ENCODE results near the gene BRSK1.

DNA sequence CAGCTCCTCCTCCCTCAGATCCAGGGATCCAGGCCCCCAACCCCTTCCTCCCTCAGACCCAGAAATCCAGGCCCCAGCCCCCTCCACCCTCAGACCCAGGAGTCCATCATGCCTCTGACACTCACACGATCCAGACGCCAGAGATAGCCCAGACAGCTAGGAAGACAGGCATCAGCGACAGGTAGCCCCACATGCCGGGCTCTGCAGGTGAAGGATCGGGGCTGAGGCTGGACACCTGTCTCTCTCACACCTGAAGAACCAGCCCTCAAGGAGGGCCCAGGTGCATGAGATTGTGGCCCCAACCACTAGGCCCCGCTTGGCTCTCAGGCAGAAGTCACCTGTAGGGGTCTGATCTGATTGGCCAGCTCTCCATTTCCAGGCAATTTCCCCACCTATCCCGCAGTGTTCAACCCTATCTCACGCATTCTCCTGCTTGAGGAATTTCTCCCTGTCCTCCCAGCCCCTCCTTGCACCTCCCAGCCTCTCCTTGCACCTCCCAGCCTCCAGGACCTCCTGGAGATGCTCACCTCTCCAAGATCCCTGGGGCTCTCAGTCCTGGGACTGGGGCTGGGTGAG is 37.1 kb downstream of the BRSK1 start:
- TF ChIP-seq, protein P1, sequence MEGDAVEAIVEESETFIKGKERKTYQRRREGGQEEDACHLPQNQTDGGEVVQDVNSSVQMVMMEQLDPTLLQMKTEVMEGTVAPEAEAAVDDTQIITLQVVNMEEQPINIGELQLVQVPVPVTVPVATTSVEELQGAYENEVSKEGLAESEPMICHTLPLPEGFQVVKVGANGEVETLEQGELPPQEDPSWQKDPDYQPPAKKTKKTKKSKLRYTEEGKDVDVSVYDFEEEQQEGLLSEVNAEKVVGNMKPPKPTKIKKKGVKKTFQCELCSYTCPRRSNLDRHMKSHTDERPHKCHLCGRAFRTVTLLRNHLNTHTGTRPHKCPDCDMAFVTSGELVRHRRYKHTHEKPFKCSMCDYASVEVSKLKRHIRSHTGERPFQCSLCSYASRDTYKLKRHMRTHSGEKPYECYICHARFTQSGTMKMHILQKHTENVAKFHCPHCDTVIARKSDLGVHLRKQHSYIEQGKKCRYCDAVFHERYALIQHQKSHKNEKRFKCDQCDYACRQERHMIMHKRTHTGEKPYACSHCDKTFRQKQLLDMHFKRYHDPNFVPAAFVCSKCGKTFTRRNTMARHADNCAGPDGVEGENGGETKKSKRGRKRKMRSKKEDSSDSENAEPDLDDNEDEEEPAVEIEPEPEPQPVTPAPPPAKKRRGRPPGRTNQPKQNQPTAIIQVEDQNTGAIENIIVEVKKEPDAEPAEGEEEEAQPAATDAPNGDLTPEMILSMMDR (conservative IDR thresholded peaks at IDR 0.05 in 1 of 2, IDR thresholded peaks at IDR 0.05 in 1 of 2; ENCODE audit: low read depth in 1 of 2, low read length in 2 of 2), result no peak
- no peak for TF ChIP-seq EZH2 (IDR thresholded peaks at IDR 0.05; ENCODE audit: low read length, missing control alignments)

All from fibroblast of lung (primary cell).